WTC11 (cell line): ENCODE data around the gene TIGAR. TPM values are rescaled to one million over a fixed set of nuclear protein-coding genes. Genes with fewer than 3 reads are reported as not detected.
A peak's percentile ranks its signal among the peaks of the same experiment; 100 is the strongest.

Source experiments
- ATAC-seq: fragments of 200-7000 bp; cut with Tn5 transposase; 2 replicates; pipeline ENCODE4 v1.10.0; 2021; ENCODE audit warnings: mild to moderate bottlenecking, moderate library complexity
- Bru-seq: library from RNA; stranded (reverse); fragments of 400-500 nt; gene quantifications from one replicate; lab custom pipeline; 2021; lab: Mats Ljungman, UMichigan
- CTCF ChIA-PET: fragments of 300-600 bp; sonication (Branson Sonifier 250); formaldehyde crosslinking; loops from one replicate; lab custom pipeline; 2021; ENCODE audit warnings: antibody characterized with exemption; lab: Charles Lee
- POLR2A ChIA-PET: fragments of 350-600 bp; sonication (Branson Sonifier 250); formaldehyde crosslinking; loops from one replicate; lab custom pipeline; 2021; ENCODE audit warnings: antibody characterized with exemption; lab: Charles Lee
- DNase-seq: peaks from one replicate; pipeline ENCODE4 v3.0.0; 2021; ENCODE audit warnings: low spot score
- H3K27ac Mint-ChIP-seq: 2 replicates; pipeline ENCODE4 v1.8.0; 2021; ENCODE audit warnings: mixed read lengths
- H3K27me3 Mint-ChIP-seq: 2 replicates; pipeline ENCODE4 v1.8.0; 2021; ENCODE audit warnings: low read depth, mild to moderate bottlenecking, moderate library complexity, mixed read lengths
- H3K36me3 Mint-ChIP-seq: 2 replicates; pipeline ENCODE4 v1.8.0; 2021; ENCODE audit warnings: mixed read lengths
- H3K4me1 Mint-ChIP-seq: 2 replicates; pipeline ENCODE4 v1.8.0; 2022; ENCODE audit warnings: mixed read lengths
- H3K4me3 Mint-ChIP-seq: 2 replicates; pipeline ENCODE4 v1.8.0; 2021; ENCODE audit warnings: mild to moderate bottlenecking, moderate library complexity, mixed read lengths
- H3K9me3 Mint-ChIP-seq: 2 replicates; pipeline ENCODE4 v1.8.0; 2021; ENCODE audit warnings: mixed read lengths
- AFF4 ChIP-seq: sonication (generic); formaldehyde crosslinking; IDR thresholded peaks from 2 replicates; pipeline ENCODE4 v1.8.1; 2023; ENCODE audit warnings: mild to moderate bottlenecking, missing genetic modification reagents, borderline replicate concordance
- AR ChIP-seq: fragments of 250-450 bp; sonication (Bioruptor Pico); IDR thresholded peaks from 2 replicates; pipeline ENCODE4 v1.9.0; 2021; ENCODE audit warnings: mild to moderate bottlenecking
- ARID4B ChIP-seq: sonication (generic); formaldehyde crosslinking; IDR thresholded peaks from 2 replicates; pipeline ENCODE4 v1.8.0; 2023; ENCODE audit warnings: missing genetic modification reagents, mild to moderate bottlenecking, borderline replicate concordance
- ATF3 ChIP-seq: sonication (generic); formaldehyde crosslinking; conservative IDR thresholded peaks from 2 replicates; pipeline ENCODE4 v1.8.1; 2022; ENCODE audit warnings: mild to moderate bottlenecking, missing genetic modification reagents
- CREB1 ChIP-seq: sonication (generic); formaldehyde crosslinking; IDR thresholded peaks from 2 replicates; pipeline ENCODE4 v1.8.0; 2023; ENCODE audit warnings: mild to moderate bottlenecking, missing genetic modification reagents
- CREM ChIP-seq: sonication (generic); formaldehyde crosslinking; IDR thresholded peaks from 2 replicates; pipeline ENCODE4 v1.8.1; 2022; ENCODE audit warnings: mild to moderate bottlenecking, missing genetic modification reagents, moderate library complexity
- E2F4 ChIP-seq: sonication (generic); formaldehyde crosslinking; IDR thresholded peaks from 2 replicates; pipeline ENCODE4 v1.8.1; 2022; ENCODE audit warnings: low read depth, mild to moderate bottlenecking, moderate library complexity, missing genetic modification reagents, borderline replicate concordance
- EMX1 ChIP-seq: fragments of 250-450 bp; sonication (Bioruptor Pico); IDR thresholded peaks from 2 replicates; pipeline ENCODE4 v1.8.0; 2021; ENCODE audit warnings: mild to moderate bottlenecking
- ETV6 ChIP-seq: sonication (generic); formaldehyde crosslinking; IDR thresholded peaks from 2 replicates; pipeline ENCODE4 v1.8.1; 2022; ENCODE audit warnings: mild to moderate bottlenecking, missing genetic modification reagents
- FOXK1 ChIP-seq: sonication (generic); formaldehyde crosslinking; IDR thresholded peaks from 2 replicates; pipeline ENCODE4 v1.8.0; 2022; ENCODE audit warnings: mild to moderate bottlenecking, moderate library complexity, missing genetic modification reagents
- KAT7 ChIP-seq: sonication (generic); formaldehyde crosslinking; IDR thresholded peaks from 2 replicates; pipeline ENCODE4 v1.8.1; 2023; ENCODE audit warnings: missing genetic modification reagents, mild to moderate bottlenecking, borderline replicate concordance
- MYBL2 ChIP-seq: sonication (generic); formaldehyde crosslinking; IDR thresholded peaks from 2 replicates; pipeline ENCODE4 v1.8.1; 2023; ENCODE audit warnings: mild to moderate bottlenecking, moderate library complexity, missing genetic modification reagents
- NR3C1 ChIP-seq: sonication (generic); formaldehyde crosslinking; conservative IDR thresholded peaks from 2 replicates; pipeline ENCODE4 v1.8.1; 2023; ENCODE audit warnings: low read depth, mild to moderate bottlenecking, missing genetic modification reagents
- OVOL2 ChIP-seq: fragments of 250-450 bp; sonication (Bioruptor Pico); IDR thresholded peaks from 2 replicates; pipeline ENCODE4 v1.9.0; 2021; ENCODE audit warnings: mild to moderate bottlenecking, borderline replicate concordance
- RELA ChIP-seq: sonication (generic); formaldehyde crosslinking; IDR thresholded peaks from 2 replicates; pipeline ENCODE4 v1.8.1; 2022; ENCODE audit warnings: missing genetic modification reagents, mild to moderate bottlenecking, borderline replicate concordance
- TP53 ChIP-seq: sonication (generic); formaldehyde crosslinking; IDR thresholded peaks from 2 replicates; pipeline ENCODE4 v1.8.1; 2023; ENCODE audit warnings: mild to moderate bottlenecking, missing genetic modification reagents
- ZNF138 ChIP-seq: sonication (generic); formaldehyde crosslinking; conservative IDR thresholded peaks from 2 replicates; pipeline ENCODE4 v1.8.1; 2022; ENCODE audit warnings: mild to moderate bottlenecking, moderate library complexity, missing genetic modification reagents
- ZNF317 ChIP-seq: sonication (generic); formaldehyde crosslinking; IDR thresholded peaks from 2 replicates; pipeline ENCODE4 v1.8.1; 2023; ENCODE audit warnings: low read depth, mild to moderate bottlenecking, moderate library complexity, missing genetic modification reagents, borderline replicate concordance
- ZNF512 ChIP-seq: sonication (generic); formaldehyde crosslinking; IDR thresholded peaks from 2 replicates; pipeline ENCODE4 v1.8.1; 2022; ENCODE audit warnings: missing genetic modification reagents, borderline replicate concordance
- long read RNA-seq, 3 experiments: library from RNA in 1 of 3; library from capped mRNA in 1 of 3; library from polyadenylated mRNA in 1 of 3; unstranded in 2 of 3; stranded (forward) in 1 of 3; transcript quantifications; one replicate each; pipeline ENCODE4 v2.0.0, GENCODE V29; 2021
- total RNA-seq: library from RNA; stranded (reverse); gene quantifications from 3 replicates; pipeline ENCODE4 v1.2.3, GENCODE V29; 2021

Gene TIGAR
- total RNA-seq, result 14.4 to 26.7 TPM (median 18.0 TPM) in 3 replicates
- percentile 83 among the genes with signal in this experiment for Bru-seq, nascent RNA
- long read RNA-seq, experiment 1, transcript TIGAR-201 (6 exons, 2,782 nt), result major isoform, 69 of 81 reads
- long read RNA-seq, experiment 1, partial matches to known transcripts, result 3 of 81 reads
- long read RNA-seq, experiment 1, other reads (novel, unspliced or antisense), result 9 of 81 reads
- long read RNA-seq, experiment 2, transcript TIGAR-201 (6 exons, 2,782 nt), result major isoform, 22 of 33 reads
- long read RNA-seq, experiment 2, partial matches to known transcripts, result 5 of 33 reads
- long read RNA-seq, experiment 2, other reads (novel, unspliced or antisense), result 6 of 33 reads
- long read RNA-seq, experiment 3, transcript TIGAR-201 (6 exons, 2,782 nt), result major isoform, 87 of 99 reads
- long read RNA-seq, experiment 3, partial matches to known transcripts, result 0 of 99 reads
- long read RNA-seq, experiment 3, other reads (novel, unspliced or antisense), result 12 of 99 reads

GRCh38 chr12:4320853-4321701 is at the start of gene TIGAR:
TIGAR (plus strand) TSS chr12:4321213; CDS start chr12:4321272, 59 bp downstream.
- Mint-ChIP-seq H3K36me3 (peaks cover 15% of the 10 kb centered on the region), H3K4me3 (peak within 1 kb of the TSS; percentile 91), H3K4me1 (peaks cover 30% of the 10 kb centered on the region), H3K27me3 (peaks cover 18% of the 10 kb centered on the region), H3K27ac (peak within 1 kb of the TSS; percentile 97), H3K9me3 (no peaks in the 10 kb centered on the region)
- ChIA-PET CTCF (interaction anchor here (1.3 kb wide), 1 partner anchor 13 kb away, joined by 3 read pairs; no protein-coding TSS in a partner anchor), POLR2A (interaction anchor here (1.0 kb wide), 1 partner anchor 48 kb away, joined by 4 read pairs; the partner anchor contains the start of gene CCND2)
- ATAC-seq, result peak; percentile 98
- peak; percentile 92 for DNase-seq
- TF ChIP-seq TP53 (peak; percentile 93), EMX1 (CRISPR knock-in tag) (no peak), ZNF317 (no peak), ARID4B (CRISPR knock-in tag) (no peak; the same call in 1 of the 2 replicates), AR (CRISPR knock-in tag) (no peak), ATF3 (CRISPR knock-in tag) (no peak), ZNF138 (CRISPR knock-in tag) (peak; percentile 89), CREM (CRISPR knock-in tag) (peak; percentile 81; the same call in 1 of the 2 replicates), OVOL2 (CRISPR knock-in tag) (no peak), E2F4 (CRISPR knock-in tag) (0 out of 2 replicates have a peak, but pooled peaks have one; percentile 27), RELA (no peak), MYBL2 (CRISPR knock-in tag) (0 out of 2 replicates have a peak, but pooled peaks have one; percentile 21), CREB1 (CRISPR knock-in tag) (0 out of 2 replicates have a peak, but pooled peaks have one; percentile 39), KAT7 (peak; percentile 33; the same call in 1 of the 2 replicates), ETV6 (CRISPR knock-in tag) (peak; percentile 71), FOXK1 (CRISPR knock-in tag) (peak; percentile 78), ZNF512 (CRISPR knock-in tag) (no peak), AFF4 (CRISPR knock-in tag) (0 out of 2 replicates have a peak, but pooled peaks have one; percentile 38), NR3C1 (CRISPR knock-in tag) (0 out of 2 replicates have a peak, but pooled peaks have one; percentile 90)
